Measurements from ENCODE around the gene DRGX.

DRGX gene

DNA sequence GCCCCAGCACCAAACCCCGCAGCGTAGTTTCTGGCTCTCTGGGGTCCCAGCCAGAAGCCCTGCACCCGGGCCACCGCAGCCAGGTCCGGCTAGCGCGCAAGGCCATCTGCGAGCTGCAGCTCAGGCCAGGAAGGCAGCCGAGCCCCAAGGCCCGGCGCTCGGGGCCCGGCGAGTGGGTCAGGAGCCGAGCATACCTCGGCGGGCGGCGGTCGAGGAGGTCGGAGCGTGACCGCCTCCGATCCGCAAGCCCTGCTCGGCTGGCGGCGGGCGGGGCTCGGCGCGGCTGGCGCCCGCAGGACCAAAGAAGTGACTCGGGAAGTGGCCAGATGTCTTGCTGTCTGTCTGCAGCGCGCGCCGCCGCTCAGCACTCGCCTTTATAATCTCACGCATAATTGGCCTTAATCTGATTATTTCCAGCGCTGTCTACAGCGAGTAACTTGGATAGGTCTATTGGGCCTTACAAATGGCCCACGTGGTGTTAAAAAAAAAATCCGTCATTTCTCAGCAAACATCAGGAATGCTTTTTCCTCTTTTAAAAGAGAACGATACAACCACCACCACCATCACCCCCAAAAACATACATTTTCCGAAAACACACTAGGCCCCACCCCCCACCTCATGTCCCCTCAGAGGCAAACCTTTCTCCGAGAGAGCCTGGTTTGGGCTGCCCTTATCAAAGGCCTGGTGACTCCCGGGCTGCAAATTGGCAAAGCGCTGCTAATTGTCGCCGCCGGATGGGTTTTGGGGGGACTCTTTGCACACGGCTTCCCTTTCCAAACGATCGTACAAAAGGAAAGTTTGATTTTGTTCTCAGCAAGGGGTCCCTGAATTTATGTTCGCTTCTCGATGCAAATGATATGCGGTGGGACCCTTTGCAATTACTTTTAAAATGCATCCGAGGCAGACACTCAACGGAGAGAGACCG is at the start of gene DRGX:
TSS of gene DRGX (minus strand) at position 349 of the 925 bp plus-strand sequence. CDS start 649 bp downstream, outside the sequence.
- TF ChIP-seq, protein P1, sequence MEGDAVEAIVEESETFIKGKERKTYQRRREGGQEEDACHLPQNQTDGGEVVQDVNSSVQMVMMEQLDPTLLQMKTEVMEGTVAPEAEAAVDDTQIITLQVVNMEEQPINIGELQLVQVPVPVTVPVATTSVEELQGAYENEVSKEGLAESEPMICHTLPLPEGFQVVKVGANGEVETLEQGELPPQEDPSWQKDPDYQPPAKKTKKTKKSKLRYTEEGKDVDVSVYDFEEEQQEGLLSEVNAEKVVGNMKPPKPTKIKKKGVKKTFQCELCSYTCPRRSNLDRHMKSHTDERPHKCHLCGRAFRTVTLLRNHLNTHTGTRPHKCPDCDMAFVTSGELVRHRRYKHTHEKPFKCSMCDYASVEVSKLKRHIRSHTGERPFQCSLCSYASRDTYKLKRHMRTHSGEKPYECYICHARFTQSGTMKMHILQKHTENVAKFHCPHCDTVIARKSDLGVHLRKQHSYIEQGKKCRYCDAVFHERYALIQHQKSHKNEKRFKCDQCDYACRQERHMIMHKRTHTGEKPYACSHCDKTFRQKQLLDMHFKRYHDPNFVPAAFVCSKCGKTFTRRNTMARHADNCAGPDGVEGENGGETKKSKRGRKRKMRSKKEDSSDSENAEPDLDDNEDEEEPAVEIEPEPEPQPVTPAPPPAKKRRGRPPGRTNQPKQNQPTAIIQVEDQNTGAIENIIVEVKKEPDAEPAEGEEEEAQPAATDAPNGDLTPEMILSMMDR (IDR thresholded peaks at IDR 0.05; ENCODE audit: control extremely low read depth, extremely low read depth, low read depth, missing control alignments): no peak
- DNase-seq (ENCODE audit: extremely low spot score): no peak
- ChIA-PET POLR2A (no interaction called here), CTCF (interaction anchor here (1.3 kb wide), 1 partner anchor 11 kb away, joined by 4 read pairs; no protein-coding TSS in a partner anchor)

DNA sequence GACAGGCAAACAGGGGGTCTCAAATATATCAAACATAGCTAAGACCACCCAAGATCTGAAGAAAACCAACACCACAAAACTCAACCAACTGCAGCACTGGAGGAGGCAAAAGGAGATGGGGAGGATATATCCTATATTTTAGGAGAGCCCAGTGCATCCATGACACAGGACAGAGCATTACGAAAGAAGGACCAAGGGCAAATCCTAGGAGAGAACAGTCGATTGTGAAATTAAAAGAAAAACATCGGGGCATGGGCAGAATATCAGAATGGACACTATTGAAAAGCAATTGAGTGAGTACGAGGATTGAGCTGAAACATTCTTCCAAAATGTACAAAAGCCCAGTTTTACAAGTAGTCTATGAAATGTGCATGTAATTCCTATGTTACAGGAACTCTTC is 48.5 kb upstream of the DRGX start:
- TF ChIP-seq, protein P1 (IDR thresholded peaks at IDR 0.05; ENCODE audit: control extremely low read depth, extremely low read depth, low read depth, missing control alignments): no peak
- CTCF ChIA-PET: interaction anchor here (1.4 to 2.7 kb wide), 3 partner anchors 9 to 37 kb away, joined by 3 to 6 read pairs (median 4); no protein-coding TSS in a partner anchor
- POLR2A ChIA-PET: no interaction called here
- DNase-seq (ENCODE audit: extremely low spot score): no peak

DNA sequence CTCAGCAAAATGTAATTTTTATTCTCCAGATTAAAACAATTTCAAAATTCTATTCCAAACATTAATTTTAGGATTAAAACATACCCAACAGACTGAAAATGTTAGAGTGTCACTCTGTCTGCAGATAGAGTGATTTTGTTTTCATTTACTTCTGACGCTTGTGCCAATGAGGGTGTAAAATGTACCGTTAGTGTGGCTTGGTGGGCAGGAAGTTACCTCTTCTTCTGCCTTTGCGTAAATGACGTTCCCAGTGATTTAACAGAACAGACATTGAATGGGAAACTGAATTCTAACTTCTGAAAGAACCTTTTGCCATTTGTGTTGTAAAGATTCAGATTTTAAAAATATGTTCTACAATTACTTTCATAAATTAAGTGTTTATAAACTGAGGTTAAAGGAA is 47.0 kb upstream of the DRGX start:
- TF ChIP-seq, protein P1 (IDR thresholded peaks at IDR 0.05; ENCODE audit: control extremely low read depth, extremely low read depth, low read depth, missing control alignments): no peak
- POLR2A ChIA-PET: no interaction called here
- DNase-seq (ENCODE audit: extremely low spot score): no peak
- CTCF ChIA-PET: interaction anchor here (1.2 to 1.5 kb wide), 2 partner anchors 42 to 69 kb away, joined by 3 to 5 read pairs; no protein-coding TSS in a partner anchor

DNA sequence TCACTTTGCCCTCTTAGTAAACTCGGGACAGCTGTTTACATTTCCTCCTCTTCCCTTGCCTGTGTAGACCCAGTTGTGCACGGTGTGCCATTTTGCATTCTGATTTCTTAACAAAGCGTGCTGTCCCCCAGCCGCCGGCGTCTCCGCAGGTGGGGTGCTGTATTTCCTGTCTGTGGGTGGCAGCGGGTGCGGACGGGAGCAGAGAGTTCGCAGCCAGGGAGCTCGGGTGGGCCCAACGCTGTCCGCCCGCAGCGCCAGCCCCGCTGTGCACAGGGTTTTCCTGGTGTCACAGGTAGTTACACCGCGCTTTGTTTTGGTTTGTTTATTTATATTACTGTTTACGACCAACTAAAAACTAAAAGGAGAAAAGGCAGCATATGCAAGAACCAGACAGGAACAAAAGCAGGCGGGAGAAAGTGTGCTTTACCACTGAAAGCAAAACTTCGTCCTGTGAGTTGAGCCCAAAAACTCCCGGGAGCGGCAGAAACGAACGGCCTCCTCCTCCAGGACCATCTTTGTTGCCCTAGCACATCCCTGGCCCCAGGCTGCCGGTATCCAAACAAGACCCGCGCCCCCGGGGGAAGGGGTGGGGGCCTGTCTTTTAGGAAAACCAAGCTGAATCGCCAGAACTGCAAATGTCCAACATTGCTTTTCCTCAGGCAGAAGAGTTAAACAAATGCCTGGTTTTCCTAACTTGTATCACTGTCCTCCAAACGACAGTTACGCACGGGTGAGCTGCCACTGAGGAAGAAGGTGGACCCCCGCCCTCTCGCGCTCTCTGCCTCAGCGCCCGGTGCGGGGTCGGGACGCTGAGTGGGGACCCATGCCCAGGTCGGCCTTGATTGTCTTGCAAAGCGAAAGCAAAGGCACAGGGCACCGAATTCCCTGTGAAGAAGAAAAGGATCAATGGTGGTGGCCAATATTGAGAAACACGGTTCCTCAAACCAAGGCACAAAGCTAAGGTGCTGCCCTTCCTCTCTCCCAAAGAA is 45.9 kb upstream of the DRGX start:
- TF ChIP-seq, protein P1 (IDR thresholded peaks at IDR 0.05; ENCODE audit: control extremely low read depth, extremely low read depth, low read depth, missing control alignments): no peak
- DNase-seq (ENCODE audit: extremely low spot score): no peak
- ChIA-PET CTCF (interaction anchor here (1.2 to 1.5 kb wide), 2 partner anchors 43 to 70 kb away, joined by 3 to 5 read pairs; no protein-coding TSS in a partner anchor), POLR2A (no interaction called here)

DNA sequence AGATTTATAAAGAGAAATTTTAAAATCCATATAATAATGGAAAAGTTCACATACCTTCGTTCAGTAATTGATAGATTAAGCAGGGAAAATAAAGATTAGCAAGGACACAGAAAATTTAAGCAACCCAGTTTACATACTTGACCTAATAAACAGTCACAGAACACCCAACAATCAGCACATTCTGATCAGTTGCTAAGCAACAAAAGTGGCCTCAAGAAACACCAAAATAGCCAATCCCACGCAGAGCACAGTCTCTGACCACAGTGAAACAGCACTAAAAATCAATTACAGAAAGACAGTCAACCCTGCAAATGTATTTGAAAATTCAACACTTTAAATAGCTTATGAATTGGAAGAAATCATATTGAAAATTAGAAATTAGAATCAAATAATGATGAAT is 39.3 kb upstream of the DRGX start:
- CTCF ChIA-PET: interaction anchor here (0.9 to 1.3 kb wide), 2 partner anchors 10 to 26 kb away, joined by 3 to 5 read pairs; no protein-coding TSS in a partner anchor
- TF ChIP-seq, protein P1 (IDR thresholded peaks at IDR 0.05; ENCODE audit: control extremely low read depth, extremely low read depth, low read depth, missing control alignments): no peak
- no peak for DNase-seq (ENCODE audit: extremely low spot score)
- POLR2A ChIA-PET: no interaction called here

DNA sequence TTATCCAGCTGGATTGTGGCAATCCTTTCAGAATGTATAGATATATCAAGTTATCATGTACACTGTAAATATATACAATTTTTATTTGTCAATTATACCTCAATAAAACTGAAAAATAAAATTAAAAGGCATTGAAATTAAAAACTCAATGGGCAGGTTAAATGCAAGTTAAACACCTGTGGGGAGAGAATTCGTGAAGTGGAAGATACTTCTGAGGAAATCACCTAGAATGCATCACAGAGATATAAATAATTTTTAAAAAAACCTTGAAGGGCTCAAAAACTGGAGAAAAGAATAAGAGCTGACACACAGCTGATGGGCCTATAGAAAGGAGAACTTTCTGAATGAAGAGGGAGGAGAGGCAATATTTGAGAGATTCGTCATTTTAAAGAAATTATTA is 37.2 kb upstream of the DRGX start:
- ChIA-PET CTCF (no interaction called here), POLR2A (no interaction called here)
- DNase-seq (ENCODE audit: extremely low spot score): no peak
- TF ChIP-seq, protein P1 (IDR thresholded peaks at IDR 0.05; ENCODE audit: control extremely low read depth, extremely low read depth, low read depth, missing control alignments): no peak

Measured in GM10248 (cell line).